Stimulated activated CD8-positive, alpha-beta memory T cell treated with anti-CD3 and anti-CD28 coated beads, Interleukin-2, amount 100 ng/mL, for 1 hour (primary cell): ENCODE data around the gene NLRP4.

ENCODE experiments used
- DNase-seq, 2 donors: peaks; one replicate each; pipeline ENCODE4 v3.0.0-alpha.2; 2020; ENCODE audit warnings: low read depth in 2 of 2

The NLRP4 gene, protein sequence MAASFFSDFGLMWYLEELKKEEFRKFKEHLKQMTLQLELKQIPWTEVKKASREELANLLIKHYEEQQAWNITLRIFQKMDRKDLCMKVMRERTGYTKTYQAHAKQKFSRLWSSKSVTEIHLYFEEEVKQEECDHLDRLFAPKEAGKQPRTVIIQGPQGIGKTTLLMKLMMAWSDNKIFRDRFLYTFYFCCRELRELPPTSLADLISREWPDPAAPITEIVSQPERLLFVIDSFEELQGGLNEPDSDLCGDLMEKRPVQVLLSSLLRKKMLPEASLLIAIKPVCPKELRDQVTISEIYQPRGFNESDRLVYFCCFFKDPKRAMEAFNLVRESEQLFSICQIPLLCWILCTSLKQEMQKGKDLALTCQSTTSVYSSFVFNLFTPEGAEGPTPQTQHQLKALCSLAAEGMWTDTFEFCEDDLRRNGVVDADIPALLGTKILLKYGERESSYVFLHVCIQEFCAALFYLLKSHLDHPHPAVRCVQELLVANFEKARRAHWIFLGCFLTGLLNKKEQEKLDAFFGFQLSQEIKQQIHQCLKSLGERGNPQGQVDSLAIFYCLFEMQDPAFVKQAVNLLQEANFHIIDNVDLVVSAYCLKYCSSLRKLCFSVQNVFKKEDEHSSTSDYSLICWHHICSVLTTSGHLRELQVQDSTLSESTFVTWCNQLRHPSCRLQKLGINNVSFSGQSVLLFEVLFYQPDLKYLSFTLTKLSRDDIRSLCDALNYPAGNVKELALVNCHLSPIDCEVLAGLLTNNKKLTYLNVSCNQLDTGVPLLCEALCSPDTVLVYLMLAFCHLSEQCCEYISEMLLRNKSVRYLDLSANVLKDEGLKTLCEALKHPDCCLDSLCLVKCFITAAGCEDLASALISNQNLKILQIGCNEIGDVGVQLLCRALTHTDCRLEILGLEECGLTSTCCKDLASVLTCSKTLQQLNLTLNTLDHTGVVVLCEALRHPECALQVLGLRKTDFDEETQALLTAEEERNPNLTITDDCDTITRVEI

DNA sequence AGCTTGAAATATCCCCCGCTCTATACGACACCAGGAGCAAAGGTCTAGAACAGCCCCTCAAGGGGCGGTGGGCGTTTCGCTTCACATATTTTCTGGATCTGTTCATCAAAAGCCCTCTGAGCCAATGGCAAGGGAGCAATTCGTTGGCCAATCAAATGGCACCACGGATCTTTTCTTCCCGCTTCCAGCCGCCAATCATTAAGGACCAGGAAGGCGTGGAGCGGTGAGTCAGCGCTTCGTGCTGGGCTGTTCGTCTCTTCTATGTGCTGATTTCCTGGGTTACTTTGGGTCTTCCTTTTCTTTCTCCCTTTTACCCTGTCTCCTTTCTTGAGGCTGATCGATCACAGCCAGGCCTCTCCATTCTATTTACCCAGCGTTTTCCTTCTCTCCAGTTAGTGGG, at the start of gene NLRP4:
Gene NLRP4, plus strand, starts transcription at position 201 of the 400 bp plus-strand sequence. CDS start 15,541 bp downstream, outside the sequence.
- no peak for DNase-seq

GRCh38 chr19:55795021-55795420, 41.3 kb upstream of the NLRP4 start:
- no peak for DNase-seq

- DNase-seq = no peak
These were observed 34.9 kb upstream of the NLRP4 start for GRCh38 chr19:55801416-55801815.

DNA sequence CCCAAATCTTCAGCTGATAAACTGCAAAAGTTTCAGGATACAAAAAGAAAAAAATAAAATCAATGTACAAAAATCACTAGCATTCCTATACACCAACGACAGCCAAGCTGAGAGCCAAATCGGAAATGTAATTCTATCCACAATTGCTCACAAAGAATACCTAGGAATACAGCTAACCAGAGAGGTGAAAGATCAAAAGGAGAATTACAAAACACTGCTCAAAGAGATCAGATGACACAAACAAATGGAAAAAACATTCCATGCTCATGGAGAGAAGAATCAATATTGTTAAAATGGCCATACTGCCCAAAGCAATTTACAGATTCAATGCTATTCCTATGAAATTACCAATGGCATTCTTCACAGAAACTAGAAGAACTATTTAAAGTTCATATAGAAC, 34.1 kb upstream of the NLRP4 start:
- DNase-seq = no peak

- peak in 1 of 2 donors; percentile 1 for DNase-seq
These were observed 26.8 kb upstream of the NLRP4 start for GRCh38 chr19:55809381-55810058.

DNA sequence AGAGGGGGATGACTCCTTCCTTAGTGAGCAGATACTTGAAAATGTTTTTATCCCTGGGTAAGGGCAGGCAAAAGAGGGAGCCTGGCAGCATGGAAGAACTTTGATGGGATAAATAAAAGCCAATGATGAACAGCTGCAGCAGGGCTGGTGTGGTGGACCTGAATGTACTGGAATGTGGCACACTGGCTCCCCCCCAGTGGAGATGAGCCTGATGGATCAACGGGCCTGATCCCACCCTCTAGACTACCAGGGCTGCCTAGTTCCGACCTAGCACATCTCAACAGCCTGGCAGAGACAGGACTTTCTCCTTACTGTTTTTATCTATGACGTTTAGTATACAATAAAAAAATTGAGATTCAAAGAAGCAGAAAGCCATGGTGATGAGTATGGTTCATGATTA, 25.0 kb upstream of the NLRP4 start:
- no peak for DNase-seq

GRCh38 chr19:55812449-55812848, 23.9 kb upstream of the NLRP4 start:
- no peak for DNase-seq

- DNase-seq = no peak
These were observed 22.4 kb upstream of the NLRP4 start for GRCh38 chr19:55813906-55814305.

GRCh38 chr19:55820037-55820436, 16.3 kb upstream of the NLRP4 start:
- no peak for DNase-seq

DNA sequence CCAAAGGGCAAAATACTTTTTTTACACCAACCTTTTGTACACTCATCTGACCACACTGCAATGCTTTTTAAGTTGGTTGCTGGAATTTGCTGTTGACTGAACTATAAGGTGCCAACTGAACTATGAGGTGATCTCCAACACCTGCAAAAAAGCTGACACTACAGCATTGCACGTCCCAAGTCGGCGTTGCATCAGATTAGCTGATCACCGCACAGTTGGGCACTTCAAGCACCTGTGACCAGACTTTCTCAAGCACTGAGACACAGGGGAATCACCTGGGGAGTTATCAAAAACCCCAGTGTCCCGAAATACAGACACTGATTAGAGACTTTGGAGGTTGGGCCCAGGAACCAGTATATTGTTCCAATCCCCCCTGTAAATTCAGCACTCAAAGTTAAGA, 5.7 kb upstream of the NLRP4 start:
- no peak for DNase-seq

GRCh38 chr19:55831846-55832245, 4.5 kb upstream of the NLRP4 start, which contains the start of gene NLRP11:
NLRP11 (minus strand) TSS chr19:55831999; CDS start chr19:55818174, 13,825 bp downstream.
- DNase-seq = no peak

DNA sequence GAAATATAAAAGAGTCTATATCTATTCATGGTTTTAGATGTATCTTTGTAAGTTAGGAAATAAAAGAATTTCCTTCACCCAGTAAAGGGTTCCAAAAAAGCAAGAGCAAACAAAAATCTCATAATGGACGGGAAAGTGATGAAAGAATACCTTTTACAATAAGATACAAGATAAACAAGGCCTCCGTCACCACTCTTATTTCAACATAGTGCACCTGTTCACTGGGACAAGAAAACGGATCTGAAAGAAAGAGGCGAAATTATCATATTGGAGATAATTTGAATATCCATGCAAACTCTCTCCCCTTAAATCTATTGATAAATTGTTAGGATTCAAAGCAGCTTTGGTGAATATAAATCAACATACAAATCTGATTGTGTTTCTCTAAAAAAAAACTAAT, 3.7 kb upstream of the NLRP4 start:
- DNase-seq = no peak

DNA sequence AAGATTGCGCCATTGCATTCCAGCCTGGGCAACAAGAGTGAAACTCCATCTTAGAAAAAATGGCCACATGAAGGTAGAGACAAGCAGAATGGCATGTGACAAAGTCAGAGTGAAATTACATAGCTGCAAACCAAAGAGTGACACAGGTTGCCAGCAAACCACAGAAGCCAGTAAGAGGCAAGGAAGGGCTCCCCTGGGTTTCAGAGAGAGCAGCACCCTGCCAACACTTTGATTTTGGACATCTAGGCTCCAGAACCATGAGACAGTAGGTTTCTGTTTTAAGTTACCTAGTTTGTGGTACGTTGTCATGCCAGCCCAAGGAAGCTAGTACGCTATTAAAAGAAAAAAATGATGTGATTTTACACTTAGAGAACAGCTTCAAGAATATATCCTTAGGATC, 1.9 kb downstream of the NLRP4 start:
- no peak for DNase-seq

- DNase-seq = no peak
These were observed 2.6 kb downstream of the NLRP4 start for GRCh38 chr19:55838906-55839305.

GRCh38 chr19:55855160-55855559, 18.8 kb downstream of the NLRP4 start:
- no peak for DNase-seq

DNA sequence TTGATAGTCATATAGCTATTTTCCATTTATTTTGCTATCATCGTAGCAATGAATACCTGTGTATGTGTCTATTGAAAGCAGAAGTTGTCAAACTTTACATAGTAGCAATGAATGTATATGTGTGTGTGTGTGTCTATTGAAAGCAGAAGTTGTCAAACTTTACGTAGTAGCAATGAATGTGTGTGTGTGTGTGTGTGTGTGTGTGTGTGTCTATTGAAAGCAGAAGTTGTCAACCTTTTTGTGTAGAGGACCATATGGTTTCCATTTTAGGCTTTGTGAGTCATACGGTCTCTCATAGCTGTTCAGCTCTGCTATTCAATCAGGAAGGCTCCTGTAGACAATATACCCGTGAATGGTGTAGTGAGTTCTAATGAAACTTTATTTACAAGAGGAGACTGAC, 20.8 kb downstream of the NLRP4 start:
- DNase-seq = no peak

DNA sequence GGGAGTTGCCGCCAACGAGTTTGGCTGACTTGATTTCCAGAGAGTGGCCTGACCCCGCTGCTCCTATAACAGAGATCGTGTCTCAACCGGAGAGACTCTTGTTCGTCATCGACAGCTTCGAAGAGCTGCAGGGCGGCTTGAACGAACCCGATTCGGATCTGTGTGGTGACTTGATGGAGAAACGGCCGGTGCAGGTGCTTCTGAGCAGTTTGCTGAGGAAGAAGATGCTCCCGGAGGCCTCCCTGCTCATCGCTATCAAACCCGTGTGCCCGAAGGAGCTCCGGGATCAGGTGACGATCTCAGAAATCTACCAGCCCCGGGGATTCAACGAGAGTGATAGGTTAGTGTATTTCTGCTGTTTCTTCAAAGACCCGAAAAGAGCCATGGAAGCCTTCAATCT, 21.6 kb downstream of the NLRP4 start:
- DNase-seq = no peak

DNA sequence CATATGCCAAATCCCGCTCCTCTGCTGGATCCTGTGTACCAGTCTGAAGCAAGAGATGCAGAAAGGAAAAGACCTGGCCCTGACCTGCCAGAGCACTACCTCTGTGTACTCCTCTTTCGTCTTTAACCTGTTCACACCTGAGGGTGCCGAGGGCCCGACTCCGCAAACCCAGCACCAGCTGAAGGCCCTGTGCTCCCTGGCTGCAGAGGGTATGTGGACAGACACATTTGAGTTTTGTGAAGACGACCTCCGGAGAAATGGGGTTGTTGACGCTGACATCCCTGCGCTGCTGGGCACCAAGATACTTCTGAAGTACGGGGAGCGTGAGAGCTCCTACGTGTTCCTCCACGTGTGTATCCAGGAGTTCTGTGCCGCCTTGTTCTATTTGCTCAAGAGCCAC, 22.1 kb downstream of the NLRP4 start:
- no peak for DNase-seq

DNA sequence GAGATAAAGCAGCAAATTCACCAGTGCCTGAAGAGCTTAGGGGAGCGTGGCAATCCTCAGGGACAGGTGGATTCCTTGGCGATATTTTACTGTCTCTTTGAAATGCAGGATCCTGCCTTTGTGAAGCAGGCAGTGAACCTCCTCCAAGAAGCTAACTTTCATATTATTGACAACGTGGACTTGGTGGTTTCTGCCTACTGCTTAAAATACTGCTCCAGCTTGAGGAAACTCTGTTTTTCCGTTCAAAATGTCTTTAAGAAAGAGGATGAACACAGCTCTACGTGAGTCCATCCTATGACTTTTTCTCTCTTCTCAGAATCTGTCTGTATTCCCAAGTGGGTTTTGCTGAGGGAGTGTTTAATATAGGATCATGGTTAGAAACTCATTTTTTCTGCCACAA, 22.6 kb downstream of the NLRP4 start:
- DNase-seq = no peak

DNA sequence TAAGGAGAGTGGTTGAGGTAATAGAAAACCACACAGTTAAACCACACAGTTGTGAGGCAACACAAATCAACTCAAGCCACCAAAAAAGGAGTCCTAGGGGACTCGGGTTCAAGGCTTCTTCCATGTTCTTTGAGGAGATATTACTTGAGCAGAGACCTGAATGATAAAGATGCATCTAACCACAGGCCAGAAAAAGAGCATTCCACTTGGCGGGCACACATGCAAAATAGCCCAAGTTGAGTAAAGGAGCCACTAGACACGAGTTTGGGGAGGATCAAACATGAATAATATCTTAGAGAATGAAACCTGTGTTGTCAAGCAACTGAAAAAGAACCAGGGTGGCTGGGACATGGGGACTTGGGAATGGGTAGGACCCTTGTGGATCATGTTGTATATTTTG, 30.2 kb downstream of the NLRP4 start:
- no peak for DNase-seq

- DNase-seq = no peak
These were observed 30.8 kb downstream of the NLRP4 start for GRCh38 chr19:55867101-55867500.

GRCh38 chr19:55870736-55871135, 34.4 kb downstream of the NLRP4 start:
- DNase-seq = no peak
